HepG2 (cell line): ENCODE measurements around the gene COL9A3. TPM values are rescaled to one million over a fixed set of nuclear protein-coding genes. Genes with fewer than 3 reads are reported as not detected.
A peak's percentile ranks its signal among the peaks of the same experiment; 100 is the strongest.

ENCODE experiments used
- ATAC-seq: fragments of 200-7000 bp; cut with Tn5 transposase; 3 replicates; pipeline ENCODE4 v1.9.1; 2020; ENCODE audit warnings: mild to moderate bottlenecking, moderate library complexity
- BruUV-seq: library from RNA; stranded (reverse); fragments of 400-500 nt; replicated peaks from 2 replicates; lab custom pipeline; 2021; lab: Mats Ljungman, UMichigan
- CTCF ChIA-PET: fragments of 300-600 bp; formaldehyde crosslinking; extraction: SDS; loops from one replicate; lab custom pipeline; 2021; ENCODE audit warnings: low total read pairs, inconsistent platforms, low intra/inter-chr PET ratio; lab: Yijun Ruan, JAX
- POLR2A ChIA-PET: fragments of 350-600 bp; sonication (Branson Sonifier 250); formaldehyde crosslinking; loops from one replicate; lab custom pipeline; 2020; ENCODE audit warnings: antibody characterized with exemption, inconsistent platforms; lab: Yijun Ruan, JAX
- DNase-seq: peaks from one replicate; pipeline ENCODE4 v3.0.0-alpha.2; 2015; ENCODE audit warnings: low spot score
- FAIRE-seq: peaks from 3 replicates; lab custom pipeline; 2011; peaks lifted over from hg19 to GRCh38; lab: Jason Lieb, UNC
- H2AFZ ChIP-seq: one replicate; pipeline ENCODE4 v1.6.1; 2011; ENCODE audit warnings: low read length, inconsistent platforms
- H3K27ac ChIP-seq: fragments of 300-600 bp; 3 replicates; pipeline ENCODE4 v1.8.0; 2011; ENCODE audit warnings: mixed run types, mild to moderate bottlenecking, mixed read lengths, low read length, inconsistent platforms; ENCODE audit not compliant: insufficient read depth; ENCODE audit errors: extremely low read length
- H3K27me3 ChIP-seq, 2 experiments: fragments of 200-600 bp in 1 of 2; 2 replicates in 1 of 2; 3 replicates in 1 of 2; pipeline versions ENCODE4 v1.6.0 to v1.8.0; 2011; ENCODE audit warnings: low read length in 2 of 2, mild to moderate bottlenecking in 2 of 2, moderate library complexity in 2 of 2, inconsistent platforms in 1 of 2; ENCODE audit not compliant: insufficient read depth in 2 of 2, control insufficient read depth in 1 of 2
- H3K36me3 ChIP-seq, 2 experiments: fragments of 200-600 bp in 1 of 2; replicated peaks in 1 of 2; 2 replicates in 1 of 2; 3 replicates in 1 of 2; pipeline versions ENCODE4 v1.5.1 to v1.8.0; 2011; ENCODE audit warnings: low read length in 2 of 2, inconsistent platforms in 1 of 2; ENCODE audit not compliant: insufficient read depth in 2 of 2, control insufficient read depth in 1 of 2
- H3K4me1 ChIP-seq: 2 replicates; pipeline ENCODE4 v1.5.1; 2012; ENCODE audit warnings: low read length, inconsistent platforms; ENCODE audit not compliant: insufficient read depth
- H3K4me2 ChIP-seq: 2 replicates; pipeline ENCODE4 v1.6.0; 2011; ENCODE audit warnings: low read depth, low read length, inconsistent platforms
- H3K4me3 ChIP-seq, 3 experiments: fragments of 200-600 bp in 1 of 3; sonication (generic), shearing (Covaris generic) in 1 of 3; replicated peaks in 1 of 3; 2 replicates each; pipeline ENCODE4 v1.5.1; 2011 to 2016; ENCODE audit warnings: low read length in 3 of 3, inconsistent platforms in 2 of 3, low read depth in 2 of 3, mild to moderate bottlenecking in 2 of 3, control low read depth in 1 of 3, mixed read lengths in 1 of 3; ENCODE audit not compliant: insufficient read depth in 1 of 3
- H3K79me2 ChIP-seq: one replicate; pipeline ENCODE4 v1.6.1; 2011; ENCODE audit warnings: low read length, inconsistent platforms; ENCODE audit not compliant: insufficient read depth
- H3K9ac ChIP-seq: 2 replicates; pipeline ENCODE4 v1.6.0; 2011; ENCODE audit warnings: mild to moderate bottlenecking, low read depth, low read length, inconsistent platforms; ENCODE audit not compliant: insufficient read depth
- H3K9me3 ChIP-seq: 2 replicates; pipeline ENCODE4 v1.5.1; 2012; ENCODE audit warnings: mild to moderate bottlenecking, low read length
- H4K20me1 ChIP-seq: 2 replicates; pipeline ENCODE4 v1.6.0; 2011; ENCODE audit warnings: inconsistent platforms, mild to moderate bottlenecking, low read length, moderate library complexity; ENCODE audit not compliant: insufficient read depth
- AGO2 ChIP-seq: fragments of 200-400 bp; formaldehyde crosslinking; optimal IDR thresholded peaks from 2 replicates; pipeline ENCODE3; 2017; ENCODE audit warnings: mild to moderate bottlenecking, low read depth, low read length, moderate library complexity
- ARHGAP35 ChIP-seq: sonication (generic); formaldehyde crosslinking; IDR thresholded peaks from 2 replicates; pipeline ENCODE4 v1.9.0; 2022; ENCODE audit warnings: mild to moderate bottlenecking, inconsistent platforms, moderate library complexity, missing genetic modification reagents, borderline replicate concordance
- CBFB ChIP-seq: sonication (generic); formaldehyde crosslinking; IDR thresholded peaks from 2 replicates; pipeline ENCODE4 v1.4.0; 2020; ENCODE audit warnings: missing genetic modification reagents
- CCAR2 ChIP-seq: fragments of 200-400 bp; formaldehyde crosslinking; optimal IDR thresholded peaks from 2 replicates; pipeline ENCODE3; 2018; ENCODE audit warnings: low read depth, mild to moderate bottlenecking, low read length, moderate library complexity
- NFIB ChIP-seq: sonication (generic); formaldehyde crosslinking; IDR thresholded peaks from 2 replicates; pipeline ENCODE4 v1.9.0; 2021; ENCODE audit warnings: missing genetic modification reagents, mild to moderate bottlenecking, borderline replicate concordance
- ZNF646 ChIP-seq: sonication (generic); formaldehyde crosslinking; IDR thresholded peaks from 2 replicates; pipeline ENCODE4 v1.9.0; 2021; ENCODE audit warnings: mild to moderate bottlenecking, missing genetic modification reagents
- ZNF704 ChIP-seq: sonication (generic); formaldehyde crosslinking; IDR thresholded peaks from 2 replicates; pipeline ENCODE4 v1.8.1; 2023; ENCODE audit warnings: mild to moderate bottlenecking, inconsistent platforms, moderate library complexity, missing genetic modification reagents, borderline replicate concordance
- WGBS: methylation state at CpG from one replicate; pipeline ENCODE4 v1.1.6; 2017; ENCODE audit warnings: low lambda C conversion rate; 5-methylcytosine and 5-hydroxymethylcytosine counted together
- in situ Hi-C: cut with HindIII; loops from 2 replicates; pipeline ENCODE4 v1.10.0; 2017; ENCODE audit warnings: low pct_unique_long_range_greater_than_20kb; ENCODE audit not compliant: extremely low pct_ligation_motif_present
- intact Hi-C: fragments of 100-400 bp; cut with micrococcal nuclease; formaldehyde crosslinking; loops from one replicate; pipeline ENCODE4 v1.10.0; 2022; ENCODE audit not compliant: unreplicated experiment
- polyA plus RNA-seq, 8 experiments: library from polyadenylated mRNA; depleted of rRNA in 3 of 8; stranded (reverse) in 7 of 8; unstranded in 1 of 8; fragments of >200 nt; fragmentation: Illumina TruSeq in 4 of 8; extraction: Trizol in 4 of 8; gene quantifications; 2 replicates each; pipeline versions ENCODE4 v1.2.1 to v1.2.3, GENCODE V29; 2011 to 2016; ENCODE audit warnings: low read depth in 4 of 8, missing spikeins in 1 of 8, mixed read lengths in 1 of 8; ENCODE audit not compliant: insufficient read depth in 1 of 8
- total RNA-seq, 5 experiments: library from RNA; depleted of rRNA; stranded (reverse); fragments of >200 nt; fragmentation: Illumina TruSeq; extraction: Trizol; gene quantifications; 2 replicates each; pipeline ENCODE4 v1.2.3, GENCODE V29; 2016; ENCODE audit warnings: low read depth in 1 of 5
- TF ChIP-seq, protein P1 (sequence below): sonication (generic); formaldehyde crosslinking; IDR thresholded peaks from 2 replicates; pipeline ENCODE4 v1.5.1; 2020; ENCODE audit warnings: mild to moderate bottlenecking, missing genetic modification reagents, moderate library complexity
- TF ChIP-seq, protein P2 (sequence below): sonication (generic); formaldehyde crosslinking; IDR thresholded peaks from 2 replicates; pipeline ENCODE4 v1.5.1; 2020; ENCODE audit warnings: mild to moderate bottlenecking, missing genetic modification reagents, moderate library complexity

Gene COL9A3
- total and polyA plus RNA-seq, 2 of the 13 experiments (the other 11 are each of a cell fraction or from before 2014, with no cell fraction given): 155 to 204 TPM

- H3K79me2 ChIP-seq: no peaks in the 10 kb centered on the region
- peaks cover 15% of the 10 kb centered on the region for H3K4me1 ChIP-seq
- WGBS: 72% methylated on average over 13 of the region's 13 CpGs
- intact Hi-C loops (no loop called here), in situ Hi-C loops (no loop called here)
- no peak overlapping the region for H3K27ac ChIP-seq
- ATAC-seq: peak; percentile 10
- peaks cover 35 to 53% of the 10 kb centered on the region in 2 experiments for H3K36me3 ChIP-seq
- FAIRE-seq: peak; percentile 52
- ChIA-PET POLR2A (interaction anchor here (0.7 to 2.7 kb wide), 5 partner anchors 10 to 68 kb away, joined by 3 to 8 read pairs (median 6); partner anchors contain the start of gene TCFL5), CTCF (no interaction called here)
- peak; percentile 50 for DNase-seq
- no peak overlapping the region for H3K4me2 ChIP-seq
- no peaks in the 10 kb centered on the region for H3K27me3 ChIP-seq
- no peak overlapping the region for H3K4me3 ChIP-seq
- H2AFZ ChIP-seq: no peak overlapping the region
- no peaks in the 10 kb centered on the region for H4K20me1 ChIP-seq
- no TSS peak for BruUV-seq
- H3K9me3 ChIP-seq: no peaks in the 10 kb centered on the region
- no peak overlapping the region for H3K9ac ChIP-seq
- no peak for TF ChIP-seq ZNF704 (CRISPR knock-in tag)
- TF ChIP-seq, protein P1, sequence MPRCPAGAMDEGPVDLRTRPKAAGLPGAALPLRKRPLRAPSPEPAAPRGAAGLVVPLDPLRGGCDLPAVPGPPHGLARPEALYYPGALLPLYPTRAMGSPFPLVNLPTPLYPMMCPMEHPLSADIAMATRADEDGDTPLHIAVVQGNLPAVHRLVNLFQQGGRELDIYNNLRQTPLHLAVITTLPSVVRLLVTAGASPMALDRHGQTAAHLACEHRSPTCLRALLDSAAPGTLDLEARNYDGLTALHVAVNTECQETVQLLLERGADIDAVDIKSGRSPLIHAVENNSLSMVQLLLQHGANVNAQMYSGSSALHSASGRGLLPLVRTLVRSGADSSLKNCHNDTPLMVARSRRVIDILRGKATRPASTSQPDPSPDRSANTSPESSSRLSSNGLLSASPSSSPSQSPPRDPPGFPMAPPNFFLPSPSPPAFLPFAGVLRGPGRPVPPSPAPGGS (CRISPR knock-in tag): peak; percentile 22; the same call in 1 of the 2 replicates
- peak; percentile 58 for TF ChIP-seq AGO2
- TF ChIP-seq NFIB (CRISPR knock-in tag): no peak
- TF ChIP-seq, protein P2, sequence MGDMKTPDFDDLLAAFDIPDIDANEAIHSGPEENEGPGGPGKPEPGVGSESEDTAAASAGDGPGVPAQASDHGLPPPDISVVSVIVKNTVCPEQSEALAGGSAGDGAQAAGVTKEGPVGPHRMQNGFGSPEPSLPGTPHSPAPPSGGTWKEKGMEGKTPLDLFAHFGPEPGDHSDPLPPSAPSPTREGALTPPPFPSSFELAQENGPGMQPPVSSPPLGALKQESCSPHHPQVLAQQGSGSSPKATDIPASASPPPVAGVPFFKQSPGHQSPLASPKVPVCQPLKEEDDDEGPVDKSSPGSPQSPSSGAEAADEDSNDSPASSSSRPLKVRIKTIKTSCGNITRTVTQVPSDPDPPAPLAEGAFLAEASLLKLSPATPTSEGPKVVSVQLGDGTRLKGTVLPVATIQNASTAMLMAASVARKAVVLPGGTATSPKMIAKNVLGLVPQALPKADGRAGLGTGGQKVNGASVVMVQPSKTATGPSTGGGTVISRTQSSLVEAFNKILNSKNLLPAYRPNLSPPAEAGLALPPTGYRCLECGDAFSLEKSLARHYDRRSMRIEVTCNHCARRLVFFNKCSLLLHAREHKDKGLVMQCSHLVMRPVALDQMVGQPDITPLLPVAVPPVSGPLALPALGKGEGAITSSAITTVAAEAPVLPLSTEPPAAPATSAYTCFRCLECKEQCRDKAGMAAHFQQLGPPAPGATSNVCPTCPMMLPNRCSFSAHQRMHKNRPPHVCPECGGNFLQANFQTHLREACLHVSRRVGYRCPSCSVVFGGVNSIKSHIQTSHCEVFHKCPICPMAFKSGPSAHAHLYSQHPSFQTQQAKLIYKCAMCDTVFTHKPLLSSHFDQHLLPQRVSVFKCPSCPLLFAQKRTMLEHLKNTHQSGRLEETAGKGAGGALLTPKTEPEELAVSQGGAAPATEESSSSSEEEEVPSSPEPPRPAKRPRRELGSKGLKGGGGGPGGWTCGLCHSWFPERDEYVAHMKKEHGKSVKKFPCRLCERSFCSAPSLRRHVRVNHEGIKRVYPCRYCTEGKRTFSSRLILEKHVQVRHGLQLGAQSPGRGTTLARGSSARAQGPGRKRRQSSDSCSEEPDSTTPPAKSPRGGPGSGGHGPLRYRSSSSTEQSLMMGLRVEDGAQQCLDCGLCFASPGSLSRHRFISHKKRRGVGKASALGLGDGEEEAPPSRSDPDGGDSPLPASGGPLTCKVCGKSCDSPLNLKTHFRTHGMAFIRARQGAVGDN: peak; percentile 49
- TF ChIP-seq CCAR2: no peak
- no peak for TF ChIP-seq ZNF646
- TF ChIP-seq CBFB (CRISPR knock-in tag): no peak
- no peak for TF ChIP-seq ARHGAP35 (CRISPR knock-in tag)
These were observed 70.5 kb downstream of the COL9A3 start for GRCh38 chr20:62887152-62887859.
